ENCODE measurements around the gene EFCAB6.

The EFCAB6 gene

DNA sequence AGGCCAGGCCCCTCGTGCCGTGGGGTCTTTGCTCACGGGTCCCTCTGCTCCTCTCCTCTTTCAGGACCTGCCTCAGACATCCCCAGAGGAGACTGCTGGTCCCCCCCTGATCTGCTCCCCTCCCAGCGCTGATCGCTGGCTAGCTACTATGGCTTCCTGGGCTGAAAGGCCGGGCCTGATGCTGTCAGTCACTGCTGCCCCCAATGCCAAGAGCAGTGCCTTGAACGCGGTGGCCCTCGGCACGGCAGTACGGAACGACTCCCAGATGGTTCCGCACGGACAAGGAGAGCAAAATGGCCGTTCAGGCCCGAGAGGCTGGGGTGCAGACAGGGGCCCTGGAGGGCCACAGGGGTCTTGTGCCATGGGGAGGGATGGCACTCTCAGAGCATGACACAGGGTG, 28.7 kb upstream of the EFCAB6 start:
- no peak overlapping the region for H3K27ac ChIP-seq
- TF ChIP-seq, protein P1, sequence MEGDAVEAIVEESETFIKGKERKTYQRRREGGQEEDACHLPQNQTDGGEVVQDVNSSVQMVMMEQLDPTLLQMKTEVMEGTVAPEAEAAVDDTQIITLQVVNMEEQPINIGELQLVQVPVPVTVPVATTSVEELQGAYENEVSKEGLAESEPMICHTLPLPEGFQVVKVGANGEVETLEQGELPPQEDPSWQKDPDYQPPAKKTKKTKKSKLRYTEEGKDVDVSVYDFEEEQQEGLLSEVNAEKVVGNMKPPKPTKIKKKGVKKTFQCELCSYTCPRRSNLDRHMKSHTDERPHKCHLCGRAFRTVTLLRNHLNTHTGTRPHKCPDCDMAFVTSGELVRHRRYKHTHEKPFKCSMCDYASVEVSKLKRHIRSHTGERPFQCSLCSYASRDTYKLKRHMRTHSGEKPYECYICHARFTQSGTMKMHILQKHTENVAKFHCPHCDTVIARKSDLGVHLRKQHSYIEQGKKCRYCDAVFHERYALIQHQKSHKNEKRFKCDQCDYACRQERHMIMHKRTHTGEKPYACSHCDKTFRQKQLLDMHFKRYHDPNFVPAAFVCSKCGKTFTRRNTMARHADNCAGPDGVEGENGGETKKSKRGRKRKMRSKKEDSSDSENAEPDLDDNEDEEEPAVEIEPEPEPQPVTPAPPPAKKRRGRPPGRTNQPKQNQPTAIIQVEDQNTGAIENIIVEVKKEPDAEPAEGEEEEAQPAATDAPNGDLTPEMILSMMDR (IDR thresholded peaks at IDR 0.05), result no peak
- TF ChIP-seq ZFX (IDR thresholded peaks at IDR 0.05; ENCODE audit: borderline replicate concordance), result no peak

DNA sequence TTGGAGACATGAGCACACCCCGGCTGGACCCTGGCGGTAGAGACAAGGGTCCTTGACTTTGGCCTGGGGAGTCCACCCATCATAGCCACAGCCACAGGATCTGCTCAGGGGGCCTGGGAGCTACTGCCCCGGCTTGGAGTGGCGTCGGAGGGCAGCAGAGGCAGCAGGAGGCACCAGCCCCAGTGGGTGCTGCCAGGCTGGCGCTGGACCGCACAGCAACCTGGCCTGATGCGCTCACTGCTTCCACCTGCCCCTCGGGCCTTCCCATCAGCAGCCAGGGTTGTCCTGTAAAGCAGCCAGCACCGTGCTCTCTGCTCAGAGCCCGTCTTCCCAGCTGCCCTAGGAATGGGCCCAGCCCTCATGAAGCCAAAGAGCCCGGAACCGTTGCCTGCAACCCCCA, 28.3 kb upstream of the EFCAB6 start:
- no peak for TF ChIP-seq ZFX (IDR thresholded peaks at IDR 0.05; ENCODE audit: borderline replicate concordance)
- TF ChIP-seq, protein P1 (IDR thresholded peaks at IDR 0.05), result no peak
- H3K27ac ChIP-seq, result no peak overlapping the region

DNA sequence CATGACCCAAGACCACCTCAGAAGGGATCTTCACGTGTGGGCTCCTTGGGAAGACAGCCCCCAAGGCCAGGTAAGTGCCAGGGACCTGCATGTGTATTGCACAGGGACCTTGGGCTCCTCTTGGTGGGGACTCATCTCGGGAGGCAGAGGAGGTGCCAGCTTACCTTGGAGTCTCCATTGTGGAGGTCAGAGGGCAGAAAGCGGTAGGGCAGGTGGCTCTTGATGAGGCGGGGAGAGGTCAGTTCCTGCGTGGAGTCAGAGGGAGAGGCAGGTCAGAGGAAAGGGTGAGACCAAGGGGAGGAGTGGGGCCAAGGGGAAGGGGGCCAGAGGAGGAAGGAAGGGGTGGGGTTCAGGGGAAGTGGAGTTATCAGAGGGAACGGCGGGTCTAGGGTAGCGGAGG, 27.7 kb upstream of the EFCAB6 start:
- TF ChIP-seq ZFX (IDR thresholded peaks at IDR 0.05; ENCODE audit: borderline replicate concordance), result no peak
- TF ChIP-seq, protein P1 (IDR thresholded peaks at IDR 0.05), result no peak
- H3K27ac ChIP-seq, result no peak overlapping the region

DNA sequence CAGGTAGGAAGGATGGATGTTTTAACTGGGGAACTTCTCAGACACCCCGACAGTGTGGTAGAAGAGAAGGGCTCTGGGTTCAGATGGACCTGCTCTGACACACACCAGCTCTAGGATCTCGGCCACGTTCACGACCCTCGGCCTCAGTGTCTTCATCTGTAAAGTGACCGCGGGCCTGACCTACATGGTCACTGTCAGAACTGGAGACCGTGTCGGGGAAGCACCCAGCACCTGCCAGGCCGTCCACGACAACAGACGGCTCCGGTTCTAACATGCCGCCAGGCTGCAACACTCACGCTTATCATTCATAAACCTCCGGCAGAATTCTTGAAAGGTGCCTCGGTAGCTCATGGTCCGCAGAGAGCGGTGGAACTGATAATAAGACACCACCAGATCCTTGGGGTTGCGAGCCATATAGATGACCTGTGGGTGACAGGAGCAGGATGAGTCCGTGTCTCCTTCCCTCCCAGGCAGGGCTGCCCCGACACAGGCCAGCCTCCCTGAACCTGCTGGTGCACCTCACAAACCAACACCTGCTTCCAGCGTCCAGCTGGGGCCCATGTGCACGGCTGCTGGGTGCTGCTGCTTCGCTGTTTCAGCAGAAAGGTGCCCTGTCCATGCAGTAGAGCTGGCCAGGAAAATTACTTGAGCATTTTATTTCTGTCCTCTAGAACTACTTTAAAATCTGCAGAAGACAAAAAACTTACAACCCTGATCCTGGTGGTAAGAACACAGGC, 26.6 kb upstream of the EFCAB6 start:
- TF ChIP-seq ZFX (IDR thresholded peaks at IDR 0.05; ENCODE audit: borderline replicate concordance), result no peak
- TF ChIP-seq, protein P1 (IDR thresholded peaks at IDR 0.05), result no peak
- no peak overlapping the region for H3K27ac ChIP-seq

DNA sequence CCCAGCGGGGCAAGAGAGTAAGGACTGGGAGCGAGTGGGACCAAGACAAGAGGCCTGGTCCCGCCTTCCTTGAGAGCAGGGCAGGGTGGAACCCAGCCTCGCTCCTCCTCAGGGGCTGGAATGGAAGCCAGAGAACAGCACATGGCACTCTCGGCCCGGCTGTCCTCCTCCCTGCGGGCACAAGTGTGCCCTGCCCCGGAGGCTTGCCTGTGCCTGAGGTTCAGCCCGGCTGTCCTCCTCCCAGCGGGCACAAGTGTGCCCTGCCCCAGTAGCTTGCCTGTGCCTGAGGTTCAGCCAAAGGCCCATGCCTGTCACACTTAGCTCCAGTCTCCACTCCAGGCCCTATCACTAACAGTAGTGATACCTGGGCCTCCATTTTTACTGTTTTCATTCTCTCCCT, 26.1 kb upstream of the EFCAB6 start:
- no peak overlapping the region for H3K27ac ChIP-seq
- TF ChIP-seq ZFX (IDR thresholded peaks at IDR 0.05; ENCODE audit: borderline replicate concordance), result no peak
- TF ChIP-seq, protein P1 (IDR thresholded peaks at IDR 0.05), result no peak

DNA sequence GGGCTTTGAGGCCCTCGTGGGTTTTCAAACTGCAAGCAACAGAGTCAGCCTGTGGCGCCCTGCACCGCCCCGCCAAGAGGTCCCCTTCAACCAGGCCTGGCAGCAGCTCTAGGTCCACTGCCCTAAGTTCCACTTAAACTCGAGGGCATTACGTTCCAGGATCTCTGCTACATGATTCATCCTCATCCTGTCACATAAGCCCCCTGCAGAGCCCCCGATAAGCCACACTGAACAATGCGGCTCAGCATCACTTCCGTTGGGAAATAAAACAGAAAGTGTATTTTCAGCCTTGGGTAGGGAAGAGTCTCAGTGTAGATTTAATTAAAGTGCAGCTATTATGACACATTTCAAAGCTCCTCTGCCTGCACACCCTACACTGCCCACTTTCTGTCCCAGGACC, 25.6 kb upstream of the EFCAB6 start:
- TF ChIP-seq, protein P1 (IDR thresholded peaks at IDR 0.05), result no peak
- no peak for TF ChIP-seq ZFX (IDR thresholded peaks at IDR 0.05; ENCODE audit: borderline replicate concordance)
- H3K27ac ChIP-seq, result no peak overlapping the region

DNA sequence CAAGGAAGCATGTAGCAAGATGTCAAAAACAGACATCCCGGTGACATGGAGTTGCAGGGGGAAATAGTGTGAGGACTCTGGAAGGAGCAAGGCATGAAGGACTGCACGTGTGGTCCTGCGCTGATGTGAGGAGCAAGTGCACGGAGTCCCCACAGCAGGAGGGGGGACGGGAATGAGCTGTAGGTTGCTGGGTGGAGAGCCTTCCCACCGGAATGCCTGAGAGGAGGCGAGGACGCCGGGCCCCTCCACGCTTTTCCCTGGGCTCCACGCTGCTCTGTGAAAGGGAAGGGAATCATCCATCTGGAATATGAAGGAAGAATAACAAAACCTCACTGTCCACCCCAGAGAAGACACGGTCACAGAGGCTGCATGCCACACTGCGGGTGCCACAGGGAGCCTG, 23.6 kb upstream of the EFCAB6 start:
- H3K27ac ChIP-seq, result no peak overlapping the region
- no peak for TF ChIP-seq ZFX (IDR thresholded peaks at IDR 0.05; ENCODE audit: borderline replicate concordance)
- TF ChIP-seq, protein P1 (IDR thresholded peaks at IDR 0.05), result no peak
